T-helper 2 cell treated with Interferon-gamma antibody and Interleukin-4, amounts not matched to agents 5 μg/mL and 100 μg/mL, for 36 hours (primary cell): ENCODE measurements around the gene C3AR1.
"Not testable (repeated sequence)": the region's sequence is repeated elsewhere in the genome, so short reads cannot be mapped to it uniquely, and the experiment has no call there.

Experiments
- DNase-seq: peaks from one replicate; pipeline ENCODE4 v3.0.0; 2021; ENCODE audit warnings: low spot score
- H3K27ac Mint-ChIP-seq: one replicate; pipeline ENCODE4 v1.8.0; 2021; ENCODE audit warnings: mild to moderate bottlenecking, mixed read lengths
- H3K27me3 Mint-ChIP-seq: one replicate; pipeline ENCODE4 v1.8.0; 2021; ENCODE audit warnings: low read depth, mixed read lengths
- H3K36me3 Mint-ChIP-seq: one replicate; pipeline ENCODE4 v1.8.0; 2021; ENCODE audit warnings: low read depth, mixed read lengths
- H3K4me1 Mint-ChIP-seq: one replicate; pipeline ENCODE4 v1.8.0; 2021; ENCODE audit warnings: low read depth, mixed read lengths
- H3K4me3 Mint-ChIP-seq: one replicate; pipeline ENCODE4 v1.8.0; 2022; ENCODE audit warnings: mild to moderate bottlenecking, moderate library complexity, mixed read lengths
- H3K9me3 Mint-ChIP-seq: one replicate; pipeline ENCODE4 v1.8.0; 2021; ENCODE audit warnings: mixed read lengths

C3AR1 gene

DNA sequence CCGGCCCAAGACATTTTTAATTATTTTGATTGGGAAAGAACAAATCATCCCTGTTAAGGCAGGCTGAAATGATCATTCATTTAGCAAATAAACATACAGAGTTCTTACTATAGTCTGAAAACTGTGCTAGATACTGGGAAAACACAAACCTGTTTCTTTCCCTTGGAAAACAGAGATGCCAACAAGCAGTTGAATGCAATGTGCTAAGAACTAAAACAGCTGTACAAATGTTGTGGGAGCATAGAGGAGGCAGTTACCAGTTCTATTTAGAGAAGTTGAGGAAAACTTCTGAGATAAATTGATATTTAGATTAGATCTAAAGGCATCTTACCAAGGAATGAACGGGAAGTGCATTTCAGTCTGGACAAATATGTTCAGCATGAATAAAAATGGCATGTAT is 12.8 kb upstream of the C3AR1 start:
- Mint-ChIP-seq H3K27ac (peak overlapping the region; percentile 22), H3K4me1 (peaks cover 26% of the 10 kb centered on the region), H3K4me3 (no peak overlapping the region), H3K36me3 (peaks cover 1% of the 10 kb centered on the region), H3K27me3 (no peaks in the 10 kb centered on the region), H3K9me3 (no peaks in the 10 kb centered on the region)
- no peak for DNase-seq

DNA sequence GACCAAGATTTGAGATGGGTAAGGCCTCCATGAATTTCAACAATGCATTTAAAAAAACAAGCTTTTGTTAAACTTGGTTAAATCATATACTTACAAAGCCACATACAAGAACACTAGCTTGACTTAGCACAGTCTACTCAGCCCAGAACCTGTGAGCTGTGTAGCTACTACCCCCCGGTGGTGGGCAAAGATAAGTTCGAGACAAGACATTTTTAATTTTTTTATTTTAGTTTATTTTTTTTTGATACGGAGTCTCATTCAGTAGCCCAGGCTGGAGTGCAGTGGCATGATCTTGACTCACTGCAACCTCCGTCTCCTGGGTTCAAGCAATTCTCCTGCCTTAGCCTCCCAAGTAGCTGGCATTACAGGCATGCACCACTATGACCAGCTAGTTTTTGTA is 12.2 kb upstream of the C3AR1 start:
- Mint-ChIP-seq H3K4me3 (no peak overlapping the region), H3K4me1 (peaks cover 24% of the 10 kb centered on the region), H3K27me3 (no peaks in the 10 kb centered on the region), H3K36me3 (no peaks in the 10 kb centered on the region), H3K27ac (no peak overlapping the region), H3K9me3 (no peaks in the 10 kb centered on the region)
- no peak for DNase-seq

GRCh38 chr12:8077207-8077606 is 11.0 kb upstream of the C3AR1 start:
- Mint-ChIP-seq H3K36me3 (no peaks in the 10 kb centered on the region), H3K27me3 (peaks cover 3% of the 10 kb centered on the region), H3K27ac (no peak overlapping the region), H3K4me1 (peaks cover 21% of the 10 kb centered on the region), H3K4me3 (no peak overlapping the region), H3K9me3 (no peaks in the 10 kb centered on the region)
- DNase-seq: no peak

- H3K4me3 Mint-ChIP-seq: no peak overlapping the region
- H3K27ac Mint-ChIP-seq: no peak overlapping the region
- peaks cover 10% of the 10 kb centered on the region for H3K27me3 Mint-ChIP-seq
- H3K9me3 Mint-ChIP-seq: no peaks in the 10 kb centered on the region
- no peak for DNase-seq
- H3K36me3 Mint-ChIP-seq: no peaks in the 10 kb centered on the region
- H3K4me1 Mint-ChIP-seq: peaks cover 21% of the 10 kb centered on the region
These were observed 10.2 kb upstream of the C3AR1 start for GRCh38 chr12:8076366-8076765.

GRCh38 chr12:8075935-8076334 is 9.8 kb upstream of the C3AR1 start:
- peaks cover 10% of the 10 kb centered on the region for H3K27me3 Mint-ChIP-seq
- no peaks in the 10 kb centered on the region for H3K36me3 Mint-ChIP-seq
- no peak overlapping the region for H3K4me3 Mint-ChIP-seq
- no peak overlapping the region for H3K27ac Mint-ChIP-seq
- H3K9me3 Mint-ChIP-seq: no peaks in the 10 kb centered on the region
- H3K4me1 Mint-ChIP-seq: peaks cover 17% of the 10 kb centered on the region
- DNase-seq: no peak

DNA sequence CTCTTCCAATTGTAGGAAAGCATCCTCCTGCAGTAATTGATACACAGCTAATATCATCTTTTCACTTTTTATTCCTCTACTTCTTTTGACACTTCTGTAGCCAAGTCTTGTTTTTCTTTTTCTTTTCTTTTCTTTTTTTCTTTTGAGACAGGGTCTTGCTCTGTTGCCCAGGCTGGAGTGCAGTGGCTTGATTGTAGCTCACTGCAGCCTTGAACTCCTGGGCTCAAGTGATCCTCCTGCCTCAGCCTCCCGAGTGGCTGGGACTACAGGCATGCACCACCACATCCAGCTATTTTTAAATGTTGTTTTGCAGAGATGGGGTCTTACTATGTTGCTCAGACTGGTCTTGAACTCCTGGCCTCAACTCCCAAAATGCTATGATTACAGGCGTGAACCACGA is 5.7 kb upstream of the C3AR1 start:
- not testable (repeated sequence) for H3K9me3 Mint-ChIP-seq, H3K27ac Mint-ChIP-seq, H3K27me3 Mint-ChIP-seq, H3K36me3 Mint-ChIP-seq, DNase-seq, H3K4me3 Mint-ChIP-seq
- peaks cover 11% of the 10 kb centered on the region for H3K4me1 Mint-ChIP-seq

DNA sequence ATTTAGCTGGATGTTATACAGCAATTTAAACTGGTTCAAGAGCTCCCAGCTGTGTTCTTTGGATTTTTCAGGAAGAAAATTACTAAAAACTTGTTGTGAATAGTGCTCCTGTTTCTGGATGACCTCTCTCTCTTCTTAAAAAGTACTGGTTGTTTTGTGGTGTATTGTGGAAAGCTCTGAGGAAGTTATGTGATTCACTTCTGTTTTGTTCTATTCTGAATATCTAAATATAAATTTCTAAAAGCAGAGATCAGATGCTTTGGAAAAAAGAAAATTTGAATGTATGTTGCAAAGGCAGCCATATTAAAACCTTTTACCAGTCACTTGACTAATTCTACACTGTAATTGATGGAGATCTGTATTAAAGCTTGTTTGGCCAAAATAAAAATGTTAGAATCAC is 3.4 kb upstream of the C3AR1 start:
- no peak overlapping the region for H3K27ac Mint-ChIP-seq
- H3K4me1 Mint-ChIP-seq: peaks cover 25% of the 10 kb centered on the region
- no peak for DNase-seq
- no peaks in the 10 kb centered on the region for H3K9me3 Mint-ChIP-seq
- H3K36me3 Mint-ChIP-seq: no peaks in the 10 kb centered on the region
- H3K27me3 Mint-ChIP-seq: peaks cover 10% of the 10 kb centered on the region
- no peak overlapping the region for H3K4me3 Mint-ChIP-seq

DNA sequence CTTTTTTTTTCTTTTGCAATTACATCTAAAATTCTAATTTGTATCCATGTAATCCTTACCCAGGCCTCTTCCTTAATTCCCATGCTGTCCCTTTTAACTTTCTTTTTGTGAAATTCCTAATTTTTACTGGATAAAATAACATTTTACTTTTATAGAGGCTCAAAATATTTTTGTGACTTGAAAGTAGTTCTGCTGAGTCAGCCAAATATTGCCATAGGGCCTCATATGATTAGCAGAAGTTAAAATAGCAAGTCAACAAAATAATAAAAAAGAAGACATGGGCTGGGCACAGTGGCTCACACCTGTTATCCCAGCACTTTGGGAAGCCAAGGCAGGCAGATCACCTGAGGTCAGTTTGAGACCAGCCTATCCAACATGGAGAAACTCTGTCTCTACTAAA is 2.0 kb downstream of the C3AR1 start:
- H3K4me1 Mint-ChIP-seq: peaks cover 20% of the 10 kb centered on the region
- no peak overlapping the region for H3K4me3 Mint-ChIP-seq
- no peaks in the 10 kb centered on the region for H3K27me3 Mint-ChIP-seq
- no peak for DNase-seq
- H3K9me3 Mint-ChIP-seq: no peaks in the 10 kb centered on the region
- H3K27ac Mint-ChIP-seq: no peak overlapping the region
- no peaks in the 10 kb centered on the region for H3K36me3 Mint-ChIP-seq

GRCh38 chr12:8058506-8058905 is 7.7 kb downstream of the C3AR1 start:
- H3K27ac Mint-ChIP-seq: no peak overlapping the region
- H3K4me1 Mint-ChIP-seq: peaks cover 6% of the 10 kb centered on the region
- DNase-seq: no peak
- H3K36me3 Mint-ChIP-seq: peaks cover 8% of the 10 kb centered on the region
- H3K9me3 Mint-ChIP-seq: no peaks in the 10 kb centered on the region
- H3K4me3 Mint-ChIP-seq: no peak overlapping the region
- H3K27me3 Mint-ChIP-seq: no peaks in the 10 kb centered on the region

DNA sequence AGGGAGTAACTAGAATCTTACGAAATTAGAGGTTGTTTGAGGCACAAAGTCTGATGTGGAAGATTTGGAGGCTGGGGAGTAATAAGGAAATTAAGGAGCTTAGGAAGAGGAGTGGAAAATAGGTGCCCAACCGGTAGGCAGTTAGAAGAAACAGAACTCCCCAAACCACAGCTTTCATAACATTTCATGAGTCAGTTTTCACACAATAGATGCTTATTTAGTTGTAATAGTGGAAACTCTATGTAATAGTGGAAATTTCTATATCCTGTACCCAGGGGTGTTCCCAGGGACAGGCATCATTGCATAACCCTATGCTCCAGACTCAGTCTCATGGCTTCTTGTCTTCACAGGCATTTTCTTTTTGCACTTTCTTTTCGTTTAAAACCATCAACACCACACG is 8.3 kb downstream of the C3AR1 start:
- H3K4me1 Mint-ChIP-seq: peaks cover 6% of the 10 kb centered on the region
- no peaks in the 10 kb centered on the region for H3K9me3 Mint-ChIP-seq
- H3K36me3 Mint-ChIP-seq: peaks cover 11% of the 10 kb centered on the region
- H3K4me3 Mint-ChIP-seq: no peak overlapping the region
- no peak for DNase-seq
- no peaks in the 10 kb centered on the region for H3K27me3 Mint-ChIP-seq
- no peak overlapping the region for H3K27ac Mint-ChIP-seq

- no peaks in the 10 kb centered on the region for H3K27me3 Mint-ChIP-seq
- no peak overlapping the region for H3K27ac Mint-ChIP-seq
- H3K4me3 Mint-ChIP-seq: no peak overlapping the region
- peaks cover 17% of the 10 kb centered on the region for H3K36me3 Mint-ChIP-seq
- peaks cover 8% of the 10 kb centered on the region for H3K4me1 Mint-ChIP-seq
- DNase-seq: no peak
- no peaks in the 10 kb centered on the region for H3K9me3 Mint-ChIP-seq
These were observed 8.9 kb downstream of the C3AR1 start for GRCh38 chr12:8057306-8057705.

- Mint-ChIP-seq H3K36me3 (peaks cover 25% of the 10 kb centered on the region), H3K27me3 (no peaks in the 10 kb centered on the region), H3K27ac (no peak overlapping the region), H3K4me1 (peaks cover 7% of the 10 kb centered on the region), H3K4me3 (no peak overlapping the region), H3K9me3 (no peaks in the 10 kb centered on the region)
- no peak for DNase-seq
These were observed 11.3 kb downstream of the C3AR1 start for GRCh38 chr12:8054816-8055215.

DNA sequence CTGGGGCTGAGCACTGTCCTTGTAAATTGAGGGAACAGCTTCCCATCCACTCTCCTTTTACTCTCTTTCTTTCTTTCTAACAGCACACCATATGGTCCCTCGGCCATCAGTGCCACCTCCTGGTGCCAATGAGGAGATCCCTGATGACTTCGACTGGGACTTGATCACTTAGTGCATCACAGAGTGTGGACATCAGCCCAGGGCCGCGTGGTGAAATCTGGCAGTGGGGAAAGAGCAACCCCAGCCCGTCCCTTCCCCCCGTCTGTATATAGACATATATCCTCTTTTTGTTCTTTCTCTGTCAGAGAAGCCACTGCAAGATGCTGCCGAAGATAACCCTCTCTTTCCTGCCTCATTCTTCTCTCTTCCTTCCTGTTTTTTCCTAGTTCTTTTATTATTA is 13.5 kb downstream of the C3AR1 start:
- Mint-ChIP-seq H3K4me3 (no peak overlapping the region), H3K27me3 (no peaks in the 10 kb centered on the region), H3K36me3 (peaks cover 44% of the 10 kb centered on the region), H3K4me1 (peaks cover 8% of the 10 kb centered on the region), H3K27ac (no peak overlapping the region), H3K9me3 (no peaks in the 10 kb centered on the region)
- no peak for DNase-seq

DNA sequence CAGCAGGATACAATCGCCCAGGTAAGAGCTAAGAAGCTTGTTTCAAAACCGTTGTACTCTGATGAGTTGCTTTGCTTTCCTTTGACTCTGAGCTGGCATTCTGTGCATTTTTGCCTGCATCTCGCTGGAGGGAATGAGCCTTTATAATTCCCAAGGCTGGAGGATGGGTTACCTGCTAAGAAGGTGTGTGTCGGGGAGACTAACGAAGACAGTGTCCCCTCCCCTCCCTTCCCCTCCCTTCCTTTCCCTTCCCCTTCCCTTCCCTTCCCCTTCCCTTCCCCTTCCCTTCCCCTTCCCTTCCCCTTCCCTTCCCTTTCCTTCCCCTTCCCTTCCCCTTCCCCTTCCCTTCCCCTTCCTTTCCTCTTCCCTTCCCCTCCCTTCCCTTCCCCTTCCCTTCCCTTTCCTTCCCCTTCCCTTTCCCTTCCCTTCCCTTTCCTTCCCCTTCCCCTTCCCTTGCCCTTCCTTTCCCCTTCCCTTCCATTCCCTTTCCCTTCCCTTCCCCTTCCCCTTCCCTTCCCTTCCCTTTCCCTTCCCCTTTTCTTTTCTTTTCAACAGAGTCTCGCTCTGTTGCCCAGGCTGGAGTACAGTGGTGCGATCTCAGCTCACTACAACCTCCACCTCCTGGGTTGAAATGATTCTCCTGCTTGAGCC is 15.4 kb downstream of the C3AR1 start:
- Mint-ChIP-seq H3K4me3 (no peak overlapping the region), H3K27me3 (no peaks in the 10 kb centered on the region), H3K27ac (no peak overlapping the region), H3K36me3 (peaks cover 56% of the 10 kb centered on the region), H3K4me1 (peaks cover 14% of the 10 kb centered on the region), H3K9me3 (no peaks in the 10 kb centered on the region)
- no peak for DNase-seq

DNA sequence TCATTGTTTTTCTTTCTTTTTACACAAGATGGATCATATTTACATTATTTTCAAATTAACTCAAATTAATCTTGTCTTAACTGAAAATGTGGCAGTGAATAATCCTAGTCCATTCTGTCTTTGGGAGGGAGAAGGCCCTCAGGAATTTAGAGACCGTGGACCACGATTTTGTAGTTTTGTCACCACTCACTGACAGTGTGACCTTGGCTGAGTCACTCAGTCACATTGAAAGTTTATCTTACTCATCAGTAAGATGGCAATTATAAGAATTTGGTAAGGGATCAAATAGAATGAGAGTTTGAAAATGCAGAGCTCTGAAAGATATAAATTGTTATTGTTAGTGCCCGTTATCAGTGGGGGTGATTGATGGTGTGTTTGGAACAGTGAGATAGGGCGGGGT is 17.3 kb downstream of the C3AR1 start:
- Mint-ChIP-seq H3K27me3 (no peaks in the 10 kb centered on the region), H3K4me1 (peaks cover 14% of the 10 kb centered on the region), H3K4me3 (no peak overlapping the region), H3K9me3 (no peaks in the 10 kb centered on the region), H3K36me3 (peaks cover 56% of the 10 kb centered on the region), H3K27ac (no peak overlapping the region)
- no peak for DNase-seq
